ENCODE results near the gene CYP4F8.

- no peak for TF ChIP-seq GATA3 (IDR thresholded peaks at IDR 0.05; ENCODE audit: low read depth, low read length)
- TF ChIP-seq GATA2 (IDR thresholded peaks at IDR 0.05; ENCODE audit: low read depth, low read length) = no peak
Measured at GRCh38 chr19:15633082-15633835, 18.2 kb downstream of the CYP4F8 start.

Data from SH-SY5Y (cell line).